Osteoblast (primary cell): ENCODE measurements around the gene SIX2. TPM values are rescaled to one million over a fixed set of nuclear protein-coding genes. Genes with fewer than 3 reads are reported as not detected.

Experiments used
- DNase-seq: peaks from one replicate; pipeline ENCODE4 v3.0.0; 2011; ENCODE audit warnings: low spot score, mixed read lengths; ENCODE audit not compliant: insufficient read length; ENCODE audit errors: missing footprints
- H2AFZ ChIP-seq: 2 replicates; pipeline ENCODE4 v1.6.0; 2011; ENCODE audit warnings: mild to moderate bottlenecking, low read length
- H3K27ac ChIP-seq: 2 replicates; pipeline ENCODE4 v1.5.1; 2011; ENCODE audit warnings: mild to moderate bottlenecking, low read depth, low read length, moderate library complexity
- H3K27me3 ChIP-seq: 2 replicates; pipeline ENCODE4 v1.6.0; 2012; ENCODE audit warnings: mild to moderate bottlenecking, control low read depth, inconsistent platforms, low read length, moderate library complexity; ENCODE audit not compliant: insufficient read depth
- H3K36me3 ChIP-seq: 2 replicates; pipeline ENCODE4 v1.5.1; 2011; ENCODE audit warnings: mild to moderate bottlenecking, low read length, control low read depth, moderate library complexity; ENCODE audit not compliant: insufficient read depth
- H3K4me1 ChIP-seq: 2 replicates; pipeline ENCODE4 v1.5.1; 2011; ENCODE audit warnings: mild to moderate bottlenecking, low read length, control low read depth, moderate library complexity; ENCODE audit not compliant: insufficient read depth
- H3K4me2 ChIP-seq: 2 replicates; pipeline ENCODE4 v1.6.0; 2011; ENCODE audit warnings: mild to moderate bottlenecking, low read length; ENCODE audit not compliant: insufficient read depth
- H3K4me3 ChIP-seq: fragments of 200-600 bp; sonication (generic); 3 replicates; pipeline ENCODE4 v1.5.1; 2012; ENCODE audit warnings: mild to moderate bottlenecking, low read length, inconsistent platforms; ENCODE audit not compliant: insufficient read depth
- H3K79me2 ChIP-seq: 2 replicates; pipeline ENCODE4 v1.6.0; 2012; ENCODE audit warnings: mild to moderate bottlenecking, low read length, control low read depth, inconsistent platforms; ENCODE audit not compliant: insufficient read depth
- H3K9me3 ChIP-seq: 2 replicates; pipeline ENCODE4 v1.5.1; 2011; ENCODE audit warnings: low read depth, low read length, control low read depth
- H4K20me1 ChIP-seq: 2 replicates; pipeline ENCODE4 v1.6.0; 2012; ENCODE audit warnings: mild to moderate bottlenecking, low read length, control low read depth; ENCODE audit not compliant: insufficient read depth
- CTCF ChIP-seq: IDR thresholded peaks from 2 replicates; pipeline ENCODE4 v1.5.1; 2011; ENCODE audit warnings: mild to moderate bottlenecking, low read depth, low read length, moderate library complexity; ENCODE audit errors: extremely low read depth
- total RNA-seq: library from RNA; depleted of rRNA; stranded (reverse); fragments of >200 nt; gene quantifications from 2 replicates; pipeline ENCODE4 v1.2.3, GENCODE V29; 2012

SIX2 gene
- total RNA-seq, 1 donor, result 14.8 TPM

GRCh38 chr2:45020439-45020838 is 11.2 kb upstream of the SIX2 start:
- H3K4me3 ChIP-seq, result no peak overlapping the region
- no peak overlapping the region for H3K4me2 ChIP-seq
- peaks cover 9% of the 10 kb centered on the region for H3K4me1 ChIP-seq
- TF ChIP-seq CTCF, result no peak
- H3K36me3 ChIP-seq, result no peaks in the 10 kb centered on the region
- no peaks in the 10 kb centered on the region for H3K9me3 ChIP-seq
- no peak overlapping the region for H2AFZ ChIP-seq
- no peaks in the 10 kb centered on the region for H4K20me1 ChIP-seq
- DNase-seq, result peak; percentile 48
- no peaks in the 10 kb centered on the region for H3K79me2 ChIP-seq
- no peaks in the 10 kb centered on the region for H3K27me3 ChIP-seq
- no peak overlapping the region for H3K27ac ChIP-seq

DNA sequence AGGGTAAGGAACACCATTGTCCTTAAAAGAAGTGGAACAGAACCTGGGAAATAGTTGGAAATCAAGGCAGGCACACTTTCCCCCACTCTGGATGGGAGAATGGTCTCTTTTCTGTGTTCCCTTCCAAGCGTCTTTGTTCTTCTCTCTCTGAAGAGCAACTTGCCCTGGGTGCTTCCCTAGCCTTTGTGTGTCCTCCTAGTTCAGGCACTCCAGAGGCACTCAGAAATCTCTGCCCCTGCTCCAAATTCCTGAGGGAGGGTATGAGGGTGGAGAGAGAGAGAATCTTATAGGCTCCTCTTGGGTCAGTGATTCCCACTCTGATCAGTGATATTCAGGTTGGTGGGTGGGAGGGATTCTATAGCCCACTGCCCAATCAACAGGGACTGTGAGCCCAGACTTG is 8.8 kb upstream of the SIX2 start:
- no peak overlapping the region for H3K4me3 ChIP-seq
- no peaks in the 10 kb centered on the region for H3K36me3 ChIP-seq
- no peak for TF ChIP-seq CTCF
- no peaks in the 10 kb centered on the region for H3K27me3 ChIP-seq
- H3K4me2 ChIP-seq, result no peak overlapping the region
- H2AFZ ChIP-seq, result no peak overlapping the region
- DNase-seq, result peak; percentile 42
- peaks cover 11% of the 10 kb centered on the region for H3K4me1 ChIP-seq
- no peaks in the 10 kb centered on the region for H3K9me3 ChIP-seq
- no peak overlapping the region for H3K27ac ChIP-seq
- H3K79me2 ChIP-seq, result no peaks in the 10 kb centered on the region
- no peaks in the 10 kb centered on the region for H4K20me1 ChIP-seq

DNA sequence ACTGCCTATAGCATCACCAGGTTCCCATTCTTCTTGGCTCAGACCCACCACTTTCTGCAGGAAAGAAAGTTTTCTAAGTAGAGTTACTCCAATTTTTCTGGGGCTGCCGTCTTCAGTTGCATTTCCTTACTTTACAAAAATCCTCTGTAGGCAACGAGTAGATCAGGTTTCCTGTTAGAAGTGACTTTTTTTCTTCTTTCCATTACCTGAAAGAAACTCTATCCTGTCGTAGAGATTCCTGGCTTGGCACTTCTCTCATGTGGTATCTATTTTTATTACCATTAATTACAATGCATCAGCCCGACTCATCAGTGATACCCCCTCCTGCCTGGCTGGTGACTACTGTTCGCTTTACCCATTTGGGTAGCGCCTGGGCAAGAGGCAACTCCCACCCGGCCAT is 5.6 kb upstream of the SIX2 start:
- Histone ChIP-seq H3K4me1 (peaks cover 22% of the 10 kb centered on the region), H4K20me1 (no peaks in the 10 kb centered on the region), H3K4me2 (peak overlapping the region; percentile 91), H3K27me3 (no peaks in the 10 kb centered on the region), H3K36me3 (no peaks in the 10 kb centered on the region), H3K79me2 (peaks cover 9% of the 10 kb centered on the region), H3K9me3 (no peaks in the 10 kb centered on the region), H2AFZ (peak overlapping the region; percentile 97), H3K4me3 (peak overlapping the region; percentile 76), H3K27ac (peak overlapping the region; percentile 58)
- no peak for DNase-seq
- TF ChIP-seq CTCF, result no peak

DNA sequence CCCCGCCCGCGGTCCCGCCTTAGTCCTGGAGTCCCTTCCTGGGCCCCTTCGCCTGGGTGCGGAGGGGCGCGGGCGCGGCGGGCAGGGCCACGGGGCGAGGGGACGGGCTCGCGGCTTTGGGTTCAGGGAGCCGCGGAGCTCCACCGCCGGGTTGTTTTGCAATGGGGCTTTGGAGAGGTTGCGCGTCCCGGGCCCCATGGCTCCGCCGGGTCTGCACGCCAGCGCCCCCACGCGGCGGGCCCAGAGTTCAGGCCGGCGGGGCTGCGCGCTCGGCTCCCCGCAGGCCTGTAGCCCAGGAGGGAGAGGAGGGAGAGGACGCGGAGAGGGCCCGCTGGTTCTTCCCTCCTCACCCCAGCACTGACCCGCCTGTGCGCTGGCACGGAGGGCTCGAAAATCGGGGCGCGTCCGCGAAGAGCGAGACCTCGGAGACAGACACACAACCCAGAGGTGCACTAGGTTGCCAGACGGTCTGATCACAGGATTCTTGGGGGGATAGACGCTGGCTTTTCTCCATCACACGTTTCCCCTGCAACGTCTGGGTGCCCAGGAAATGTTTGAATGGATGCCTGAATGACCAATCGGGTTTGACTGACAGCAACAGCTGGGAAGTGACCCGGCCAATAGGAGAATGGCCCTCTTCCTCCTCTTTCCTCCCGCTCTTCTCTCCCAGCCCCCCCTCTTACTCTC is 4.9 kb upstream of the SIX2 start:
- peak; percentile 72 for TF ChIP-seq CTCF
- Histone ChIP-seq H3K4me1 (peaks cover 22% of the 10 kb centered on the region), H3K9me3 (no peaks in the 10 kb centered on the region), H2AFZ (peak overlapping the region; percentile 97), H3K79me2 (peaks cover 9% of the 10 kb centered on the region), H3K27ac (peak overlapping the region; percentile 58), H4K20me1 (no peaks in the 10 kb centered on the region), H3K4me2 (peak overlapping the region; percentile 91), H3K4me3 (peak overlapping the region; percentile 76), H3K27me3 (no peaks in the 10 kb centered on the region), H3K36me3 (no peaks in the 10 kb centered on the region)
- DNase-seq, result peak; percentile 99
